ENCODE data around the gene KRT74.

Gene KRT74

DNA sequence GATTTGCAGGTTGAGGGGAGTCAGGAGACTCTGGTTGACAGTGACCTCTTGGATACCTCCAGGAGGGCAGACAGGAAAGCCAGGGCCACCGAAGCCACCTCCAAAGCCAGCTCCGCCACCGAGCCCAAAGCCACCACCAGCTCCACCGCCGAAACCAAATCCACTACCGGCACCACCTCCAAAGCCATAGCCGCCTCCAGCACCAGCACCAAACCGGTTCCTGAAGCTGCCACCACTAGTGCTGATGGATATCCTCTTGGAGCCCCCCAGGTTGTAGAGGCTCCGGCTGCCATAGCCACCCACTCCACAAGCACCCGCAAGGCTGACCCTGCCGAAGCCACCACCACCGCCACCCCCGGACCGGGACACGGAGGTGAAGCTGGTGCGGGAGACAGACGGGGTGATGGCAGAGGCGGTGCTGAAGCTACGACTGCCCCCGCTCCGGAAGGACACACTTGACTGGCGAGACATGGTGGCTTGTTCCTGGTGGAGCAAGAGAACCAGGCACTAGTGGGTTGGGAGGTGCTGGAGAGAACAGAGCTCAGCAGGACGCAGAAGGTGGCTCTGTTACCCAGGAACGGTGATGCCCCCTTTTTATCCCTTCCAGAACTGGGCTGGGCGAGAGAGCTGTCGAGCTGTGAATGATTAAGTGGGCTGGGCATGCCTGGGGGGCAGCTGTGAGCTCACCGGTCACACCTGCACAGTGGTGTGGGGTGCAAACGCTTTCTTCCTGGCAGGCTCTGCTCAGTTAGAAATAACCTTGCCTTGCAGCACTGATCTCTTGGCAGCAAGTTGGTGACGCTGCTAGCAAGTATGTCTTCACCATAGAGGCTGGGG lies 53.6 kb downstream of the KRT74 start, which contains the start of gene KRT5:
Gene KRT5 (minus strand): TSS at position 569 of the 837 bp plus-strand sequence. CDS start 98 bp downstream, at position 471.
- peak; percentile 43 for ATAC-seq (ENCODE audit: low read depth)
- peak within 1 kb of the TSS; percentile 79 for H3K4me3 ChIP-seq (ENCODE audit: severe bottlenecking)
- peak within 1 kb of the TSS; percentile 99 for H3K27ac ChIP-seq (ENCODE audit: poor library complexity, severe bottlenecking)
- H3K36me3 ChIP-seq (ENCODE audit: low read depth): peaks cover 51% of the 10 kb centered on the region
- TF ChIP-seq, protein P1, sequence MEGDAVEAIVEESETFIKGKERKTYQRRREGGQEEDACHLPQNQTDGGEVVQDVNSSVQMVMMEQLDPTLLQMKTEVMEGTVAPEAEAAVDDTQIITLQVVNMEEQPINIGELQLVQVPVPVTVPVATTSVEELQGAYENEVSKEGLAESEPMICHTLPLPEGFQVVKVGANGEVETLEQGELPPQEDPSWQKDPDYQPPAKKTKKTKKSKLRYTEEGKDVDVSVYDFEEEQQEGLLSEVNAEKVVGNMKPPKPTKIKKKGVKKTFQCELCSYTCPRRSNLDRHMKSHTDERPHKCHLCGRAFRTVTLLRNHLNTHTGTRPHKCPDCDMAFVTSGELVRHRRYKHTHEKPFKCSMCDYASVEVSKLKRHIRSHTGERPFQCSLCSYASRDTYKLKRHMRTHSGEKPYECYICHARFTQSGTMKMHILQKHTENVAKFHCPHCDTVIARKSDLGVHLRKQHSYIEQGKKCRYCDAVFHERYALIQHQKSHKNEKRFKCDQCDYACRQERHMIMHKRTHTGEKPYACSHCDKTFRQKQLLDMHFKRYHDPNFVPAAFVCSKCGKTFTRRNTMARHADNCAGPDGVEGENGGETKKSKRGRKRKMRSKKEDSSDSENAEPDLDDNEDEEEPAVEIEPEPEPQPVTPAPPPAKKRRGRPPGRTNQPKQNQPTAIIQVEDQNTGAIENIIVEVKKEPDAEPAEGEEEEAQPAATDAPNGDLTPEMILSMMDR (IDR thresholded peaks at IDR 0.05; ENCODE audit: poor library complexity, severe bottlenecking): no peak
- no peaks in the 10 kb centered on the region for H3K9me3 ChIP-seq (ENCODE audit: severe bottlenecking)
- DNase-seq (ENCODE audit: low spot score): peak; percentile 98
- H3K4me1 ChIP-seq (ENCODE audit: insufficient read depth, poor library complexity, severe bottlenecking): peaks cover 55% of the 10 kb centered on the region
- no peaks in the 10 kb centered on the region for H3K27me3 ChIP-seq (ENCODE audit: insufficient read depth, poor library complexity, severe bottlenecking)

DNA sequence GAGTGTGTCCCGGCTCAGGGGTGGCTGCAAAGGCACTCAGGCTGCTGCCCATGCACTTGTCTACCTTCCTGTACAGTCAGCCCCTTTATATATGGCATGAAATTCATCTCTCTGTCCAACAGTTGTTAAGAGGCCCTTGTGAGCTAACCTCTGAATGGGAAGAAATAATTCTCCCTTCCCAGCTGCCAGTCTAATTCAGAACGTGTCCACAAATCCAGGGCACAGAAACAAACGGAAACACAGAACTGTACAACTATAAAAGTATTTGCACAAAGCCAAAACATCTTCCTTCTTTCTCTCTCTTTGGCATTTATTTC lies 54.3 kb downstream of the KRT74 start:
- ATAC-seq (ENCODE audit: low read depth): no peak
- DNase-seq (ENCODE audit: low spot score): no peak
- Histone ChIP-seq H3K4me3 (ENCODE audit: severe bottlenecking) (peak overlapping the region; percentile 79), H3K27ac (ENCODE audit: poor library complexity, severe bottlenecking) (peak overlapping the region; percentile 99), H3K9me3 (ENCODE audit: severe bottlenecking) (no peaks in the 10 kb centered on the region), H3K27me3 (ENCODE audit: insufficient read depth, poor library complexity, severe bottlenecking) (no peaks in the 10 kb centered on the region), H3K4me1 (ENCODE audit: insufficient read depth, poor library complexity, severe bottlenecking) (peaks cover 48% of the 10 kb centered on the region), H3K36me3 (ENCODE audit: low read depth) (peaks cover 58% of the 10 kb centered on the region)
- TF ChIP-seq, protein P1 (IDR thresholded peaks at IDR 0.05; ENCODE audit: poor library complexity, severe bottlenecking): no peak

DNA sequence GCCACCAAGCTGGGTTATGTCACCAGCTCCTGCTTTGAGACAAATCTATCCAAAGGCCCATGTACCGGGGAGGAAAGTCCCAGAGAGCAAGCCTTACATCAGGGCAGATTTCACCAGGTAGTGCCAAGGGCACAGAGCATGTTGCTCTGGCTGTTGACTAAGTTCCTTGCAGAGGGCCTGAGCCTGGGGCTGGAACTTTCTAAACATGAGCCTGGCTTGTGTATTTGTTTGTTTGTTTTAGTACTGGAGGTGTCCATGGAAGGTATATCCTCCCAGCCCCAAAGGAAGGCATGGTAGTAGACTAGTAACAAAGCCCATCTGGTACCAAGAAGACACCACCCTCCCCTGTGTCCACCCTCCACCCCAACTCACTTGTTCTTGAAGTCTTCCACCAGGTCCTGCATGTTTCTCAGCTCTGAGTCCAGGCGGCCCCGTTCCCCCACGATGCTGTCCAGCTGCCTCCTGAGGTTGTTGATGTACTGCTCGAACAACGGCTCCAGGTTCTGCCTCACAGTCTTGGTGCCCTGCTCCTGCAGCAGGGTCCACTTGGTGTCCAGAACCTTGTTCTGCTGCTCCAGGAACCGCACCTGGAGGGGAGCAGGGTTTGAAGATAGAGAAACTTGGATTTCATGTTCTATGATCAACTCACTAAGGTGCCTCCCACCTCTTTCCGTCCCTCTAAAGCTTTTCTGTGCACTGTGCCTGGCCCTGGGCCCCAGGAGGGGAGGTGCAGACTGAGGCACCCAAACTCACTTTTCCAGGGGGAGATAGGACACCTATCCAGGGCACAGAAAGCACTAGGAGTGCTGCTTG lies 54.9 kb downstream of the KRT74 start:
- TF ChIP-seq, protein P1 (IDR thresholded peaks at IDR 0.05; ENCODE audit: poor library complexity, severe bottlenecking): no peak
- Histone ChIP-seq H3K27ac (ENCODE audit: poor library complexity, severe bottlenecking) (peak overlapping the region; percentile 99), H3K4me1 (ENCODE audit: insufficient read depth, poor library complexity, severe bottlenecking) (peaks cover 42% of the 10 kb centered on the region), H3K27me3 (ENCODE audit: insufficient read depth, poor library complexity, severe bottlenecking) (no peaks in the 10 kb centered on the region), H3K36me3 (ENCODE audit: low read depth) (peaks cover 61% of the 10 kb centered on the region), H3K9me3 (ENCODE audit: severe bottlenecking) (no peaks in the 10 kb centered on the region), H3K4me3 (ENCODE audit: severe bottlenecking) (peak overlapping the region; percentile 79)
- ATAC-seq (ENCODE audit: low read depth): no peak
- no peak for DNase-seq (ENCODE audit: low spot score)

DNA sequence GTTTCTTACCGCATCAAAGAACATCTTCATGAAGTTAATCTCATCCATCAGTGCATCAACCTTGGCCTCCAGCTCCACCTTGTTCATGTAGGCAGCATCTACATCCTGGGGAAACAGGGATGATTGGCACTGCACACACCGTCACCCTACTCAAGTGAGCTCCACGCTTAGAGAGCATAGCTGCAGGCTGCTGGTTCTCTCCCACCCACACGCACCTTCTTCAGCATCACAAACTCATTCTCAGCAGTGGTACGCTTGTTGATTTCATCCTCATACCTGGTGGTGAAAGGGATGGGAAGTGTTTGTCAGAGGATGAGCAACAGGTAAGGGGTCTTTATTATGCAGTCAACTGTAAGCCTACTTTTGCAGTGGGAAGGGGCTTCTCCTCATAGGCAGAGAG lies 55.8 kb downstream of the KRT74 start:
- H3K27me3 ChIP-seq (ENCODE audit: insufficient read depth, poor library complexity, severe bottlenecking): no peaks in the 10 kb centered on the region

More for the DNA sequence above, 55.8 kb downstream of the KRT74 start:
- ATAC-seq (ENCODE audit: low read depth): no peak
- H3K4me1 ChIP-seq (ENCODE audit: insufficient read depth, poor library complexity, severe bottlenecking): peaks cover 33% of the 10 kb centered on the region
- no peaks in the 10 kb centered on the region for H3K9me3 ChIP-seq (ENCODE audit: severe bottlenecking)
- H3K4me3 ChIP-seq (ENCODE audit: severe bottlenecking): peak overlapping the region; percentile 79
- peak overlapping the region; percentile 99 for H3K27ac ChIP-seq (ENCODE audit: poor library complexity, severe bottlenecking)
- H3K36me3 ChIP-seq (ENCODE audit: low read depth): peaks cover 61% of the 10 kb centered on the region
- TF ChIP-seq, protein P1 (IDR thresholded peaks at IDR 0.05; ENCODE audit: poor library complexity, severe bottlenecking): no peak
- no peak for DNase-seq (ENCODE audit: low spot score)

Data from RWPE2 (cell line).